Lung (tissue), 12 donors: ENCODE data around the gene SLIT1. TPM values are rescaled to one million over a fixed set of nuclear protein-coding genes. Genes with fewer than 3 reads are reported as not detected.
A peak's percentile ranks its signal among the peaks of the same experiment; 100 is the strongest.

ENCODE experiments used
- ATAC-seq: fragments of 200-7000 bp; cut with Tn5 transposase; one replicate; pipeline ENCODE4 v1.9.1; 2020; ENCODE audit warnings: moderate number of reproducible peaks; ENCODE audit not compliant: insufficient read depth, low FRiP score
- DNase-seq, 3 donors: peaks; one replicate each; pipeline ENCODE4 v3.0.0-alpha.2; 2013 to 2017
- H3K27ac ChIP-seq, 2 donors: one replicate each; pipeline ENCODE4 v1.5.1; 2013; ENCODE audit warnings: mild to moderate bottlenecking in 2 of 2, moderate library complexity in 2 of 2, control low read depth in 1 of 2, inconsistent platforms in 1 of 2, low read depth in 1 of 2, low read length in 1 of 2
- H3K27me3 ChIP-seq, 3 donors: one replicate each; pipeline ENCODE4 v1.5.1; 2013; ENCODE audit warnings: low read length in 2 of 3; ENCODE audit not compliant: control insufficient read depth in 3 of 3, insufficient read depth in 3 of 3
- H3K36me3 ChIP-seq, 4 donors: one replicate each; pipeline ENCODE4 v1.5.1; 2013; ENCODE audit warnings: low read length in 4 of 4, mild to moderate bottlenecking in 1 of 4, moderate library complexity in 1 of 4; ENCODE audit not compliant: control insufficient read depth in 4 of 4, insufficient read depth in 4 of 4
- H3K4me1 ChIP-seq, 5 donors: one replicate each; pipeline ENCODE4 v1.5.1; 2013; ENCODE audit warnings: low read length in 5 of 5, mild to moderate bottlenecking in 2 of 5, moderate library complexity in 1 of 5; ENCODE audit not compliant: control insufficient read depth in 5 of 5, insufficient read depth in 5 of 5
- H3K4me3 ChIP-seq: one replicate; pipeline ENCODE4 v1.5.1; 2013; ENCODE audit warnings: mild to moderate bottlenecking, control low read depth, moderate library complexity
- H3K9ac ChIP-seq, 2 donors: one replicate each; pipeline ENCODE4 v1.5.1; 2013; ENCODE audit warnings: low read length in 2 of 2, control low read depth in 1 of 2; ENCODE audit not compliant: insufficient read depth in 1 of 2
- H3K9me3 ChIP-seq, 4 donors: one replicate each; pipeline ENCODE4 v1.5.1; 2013; ENCODE audit warnings: low read length in 3 of 4, mild to moderate bottlenecking in 1 of 4, moderate library complexity in 1 of 4; ENCODE audit not compliant: control insufficient read depth in 4 of 4, insufficient read depth in 3 of 4
- CTCF ChIP-seq: IDR thresholded peaks from 2 replicates; pipeline ENCODE4 v1.5.1; 2012; ENCODE audit warnings: mild to moderate bottlenecking; ENCODE audit errors: control extremely low read depth, extremely low read depth
- WGBS, 2 donors: extraction: QIAGEN DNeasy Blood & Tissue Kit; methylation state at CpG; one replicate each; pipeline ENCODE4 v1.1.7; 2013; 5-methylcytosine and 5-hydroxymethylcytosine counted together
- polyA plus RNA-seq, 2 donors: library from polyadenylated mRNA; stranded (reverse); fragments of 200-250 nt; gene quantifications; one replicate each; pipeline ENCODE4 v1.2.1, GENCODE V29; 2013
- total RNA-seq, 2 donors: library from RNA; depleted of rRNA in 1 of 2; stranded (reverse); fragments of >200 nt in 1 of 2; gene quantifications; one replicate each; pipeline ENCODE4 v1.2.1, GENCODE V29; 2014 to 2021
- donor health status: control.
- donor health status: control.
- donor health status: Bipolar disorder and iron deficiency.
- donor health status: healthy.
- donor health status: DM: yes; HTN: yes; CAD: no.

The SLIT1 gene
- total and polyA plus RNA-seq, 4 donors = 0.39 to 5.6 (median 0.57) TPM

- no peak overlapping the region for H3K9ac ChIP-seq
- 71 to 74% methylated on average over 9 of the region's 9 CpGs for WGBS, 2 donors
- H3K36me3 ChIP-seq = no peaks in the 10 kb centered on the region
- H3K4me1 ChIP-seq = peaks cover 0 to 18% (median 4%) of the 10 kb centered on the region in 5 donors
- peaks cover 0 to 2% (median 0%) of the 10 kb centered on the region in 4 donors for H3K9me3 ChIP-seq
- peak; percentile 36 for TF ChIP-seq CTCF
- no peaks in the 10 kb centered on the region for H3K27me3 ChIP-seq
- DNase-seq (peak in 2 of 3 donors; percentile 40 to 67), ATAC-seq (no peak)
- no peak overlapping the region for H3K27ac ChIP-seq
- no peak overlapping the region for H3K4me3 ChIP-seq
Measured at GRCh38 chr10:97025613-97026242, 160.0 kb downstream of the SLIT1 start.

GRCh38 chr10:97024168-97025073 is 161.3 kb downstream of the SLIT1 start:
- DNase-seq (peak in 2 of 3 donors; percentile 70), ATAC-seq (no peak)
- no peaks in the 10 kb centered on the region for H3K36me3 ChIP-seq
- peaks cover 0 to 26% (median 4%) of the 10 kb centered on the region in 5 donors for H3K4me1 ChIP-seq
- TF ChIP-seq CTCF = no peak
- H3K9me3 ChIP-seq = peaks cover 0 to 2% (median 0%) of the 10 kb centered on the region in 4 donors
- WGBS, 2 donors = 58 to 61% methylated on average over 13 of the region's 13 CpGs
- no peak overlapping the region for H3K4me3 ChIP-seq
- no peak overlapping the region for H3K9ac ChIP-seq
- no peaks in the 10 kb centered on the region for H3K27me3 ChIP-seq
- H3K27ac ChIP-seq = peak overlapping the region in 1 of 2 donors; percentile 26

- H3K4me1 ChIP-seq = peaks cover 0 to 26% (median 4%) of the 10 kb centered on the region in 5 donors
- ATAC-seq (no peak), DNase-seq (no peak)
- no peak for TF ChIP-seq CTCF
- H3K4me3 ChIP-seq = no peak overlapping the region
- no peaks in the 10 kb centered on the region for H3K36me3 ChIP-seq
- no peak overlapping the region for H3K9ac ChIP-seq
- H3K9me3 ChIP-seq = peaks cover 0 to 2% (median 0%) of the 10 kb centered on the region in 4 donors
- 79 to 82% methylated on average over 14 of the region's 14 CpGs for WGBS, 2 donors
- no peaks in the 10 kb centered on the region for H3K27me3 ChIP-seq
- peak overlapping the region in 1 of 2 donors; percentile 26 for H3K27ac ChIP-seq
Measured at GRCh38 chr10:97023401-97024167, 162.2 kb downstream of the SLIT1 start.
